ENCODE measurements around the gene SAP30BP.
A peak's percentile ranks its signal among the peaks of the same experiment; 100 is the strongest.

SAP30BP gene

DNA sequence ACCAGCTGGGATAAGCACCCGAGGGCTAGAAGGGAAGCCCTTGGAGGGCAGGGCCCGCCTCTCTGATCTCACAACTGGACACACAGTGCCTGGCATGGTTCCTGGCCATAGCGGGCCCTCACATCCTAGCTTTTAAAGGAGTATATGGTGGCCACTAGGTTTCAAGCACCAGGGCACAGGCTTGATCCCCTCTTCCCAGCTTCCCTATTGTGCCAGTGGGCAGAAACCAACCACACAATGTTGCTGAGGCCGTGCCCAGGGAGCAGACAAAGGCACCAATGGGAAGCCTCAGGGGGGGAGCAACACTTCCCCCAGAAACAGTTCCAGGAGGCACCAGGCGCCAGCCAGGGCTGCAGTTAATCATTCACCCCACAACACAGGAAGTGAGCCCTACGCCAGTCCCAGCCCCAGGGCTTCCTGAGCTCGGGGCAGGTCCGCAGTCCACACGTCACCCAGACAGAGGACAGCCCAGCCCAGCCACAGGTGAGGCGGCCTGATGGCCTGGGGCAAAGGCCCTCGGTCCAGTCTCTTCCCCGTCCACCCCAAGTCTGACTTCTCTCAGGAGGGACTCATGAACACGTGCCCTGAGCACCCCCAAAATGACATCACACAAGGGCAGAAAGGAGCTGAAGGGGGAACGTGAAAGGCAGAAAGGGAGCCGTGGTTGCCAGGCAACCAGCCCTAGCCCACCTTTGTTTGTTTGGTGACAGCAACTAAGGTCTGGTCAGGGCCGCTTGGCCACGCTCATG lies 21.1 kb upstream of the SAP30BP start:
- DNase-seq (ENCODE audit: insufficient read length, low spot score) (peak; percentile 95), FAIRE-seq (peak; percentile 98)

DNA sequence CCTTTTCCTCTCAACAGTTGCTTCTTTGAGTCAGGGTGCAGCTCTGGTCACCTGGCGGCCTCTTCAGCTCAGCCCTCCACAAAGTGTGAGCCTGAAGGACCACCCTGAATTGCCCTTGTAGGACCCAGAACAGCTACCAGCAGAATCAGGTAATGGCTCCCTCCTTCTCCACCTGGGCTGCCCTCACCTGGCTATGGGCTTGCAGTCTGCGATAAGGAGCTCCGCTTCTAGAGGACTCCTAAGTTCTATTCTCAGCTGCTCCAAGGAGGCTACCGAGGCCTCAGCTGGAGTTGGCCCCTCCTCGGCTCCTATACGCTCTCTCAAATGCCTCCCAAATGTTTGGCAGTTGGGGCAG lies 20.5 kb upstream of the SAP30BP start:
- DNase-seq (ENCODE audit: insufficient read length, low spot score) = no peak
- FAIRE-seq = no peak

DNA sequence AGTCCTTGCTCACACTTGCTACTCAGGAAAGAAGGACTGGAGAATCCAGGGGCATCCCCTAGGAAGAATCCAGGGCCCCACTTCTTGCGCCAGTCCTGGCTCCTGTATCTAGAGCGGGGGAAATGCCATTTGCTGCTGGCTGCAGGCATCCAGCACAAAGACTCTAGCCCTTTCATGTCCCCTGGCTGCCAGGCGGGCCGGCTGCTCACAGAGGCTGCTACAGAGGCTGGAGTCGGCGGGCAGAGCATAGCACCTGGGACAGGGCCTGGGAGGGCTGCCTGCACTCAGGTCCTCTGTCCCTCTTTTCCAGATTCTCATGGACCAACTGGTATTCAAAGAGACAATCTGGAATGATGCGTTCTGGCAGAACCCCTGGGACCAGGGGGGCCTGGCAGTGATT lies 20.1 kb upstream of the SAP30BP start:
- no peak for FAIRE-seq
- DNase-seq (ENCODE audit: insufficient read length, low spot score) = no peak

- FAIRE-seq (no peak), DNase-seq (ENCODE audit: insufficient read length, low spot score) (no peak)
These were observed 19.2 kb upstream of the SAP30BP start for GRCh38 chr17:75647921-75648320.

GRCh38 chr17:75649687-75650086 lies 17.5 kb upstream of the SAP30BP start:
- DNase-seq (ENCODE audit: insufficient read length, low spot score) (no peak), FAIRE-seq (no peak)

- DNase-seq (ENCODE audit: insufficient read length, low spot score) (no peak), FAIRE-seq (no peak)
These were observed 16.3 kb upstream of the SAP30BP start for GRCh38 chr17:75650874-75651273.

GRCh38 chr17:75652341-75652740 lies 14.8 kb upstream of the SAP30BP start:
- FAIRE-seq (no peak), DNase-seq (ENCODE audit: insufficient read length, low spot score) (no peak)

DNA sequence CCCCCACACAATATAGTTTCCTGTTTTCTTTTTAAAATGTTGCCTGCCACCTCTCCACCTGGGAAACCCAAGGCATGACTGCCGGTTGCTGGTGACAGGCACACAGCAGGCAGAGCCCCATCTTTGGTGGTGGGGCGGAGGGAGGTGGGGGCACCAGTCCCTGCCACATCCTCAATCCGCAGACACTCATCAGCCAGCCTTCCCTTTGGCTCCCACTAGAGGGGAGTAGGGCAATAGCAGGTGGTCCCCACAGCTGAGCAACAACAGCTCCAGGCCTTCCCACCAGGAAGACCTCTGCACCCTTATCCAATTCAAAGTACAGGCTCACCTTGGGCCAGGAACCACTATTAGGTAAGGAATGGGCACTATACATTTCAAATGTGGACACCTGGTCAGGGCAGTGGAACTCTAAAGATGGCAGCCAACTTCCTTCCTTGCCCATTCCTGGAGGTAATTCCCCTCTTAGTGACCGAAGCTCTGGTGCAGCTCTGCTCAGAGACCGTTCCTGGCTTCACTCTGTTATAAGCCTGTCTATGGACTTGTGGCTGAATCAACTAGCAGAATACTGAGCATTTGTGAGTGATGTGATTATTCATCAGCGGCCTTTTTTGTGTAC lies 14.1 kb upstream of the SAP30BP start:
- FAIRE-seq (peak; percentile 75), DNase-seq (ENCODE audit: insufficient read length, low spot score) (no peak)

GRCh38 chr17:75654176-75654575 lies 13.0 kb upstream of the SAP30BP start:
- FAIRE-seq (no peak), DNase-seq (ENCODE audit: insufficient read length, low spot score) (no peak)

GRCh38 chr17:75658237-75658636 lies 8.9 kb upstream of the SAP30BP start:
- DNase-seq (ENCODE audit: insufficient read length, low spot score) = no peak
- no peak for FAIRE-seq

GRCh38 chr17:75661531-75661930 lies 5.6 kb upstream of the SAP30BP start:
- FAIRE-seq = no peak
- DNase-seq (ENCODE audit: insufficient read length, low spot score) = no peak

DNA sequence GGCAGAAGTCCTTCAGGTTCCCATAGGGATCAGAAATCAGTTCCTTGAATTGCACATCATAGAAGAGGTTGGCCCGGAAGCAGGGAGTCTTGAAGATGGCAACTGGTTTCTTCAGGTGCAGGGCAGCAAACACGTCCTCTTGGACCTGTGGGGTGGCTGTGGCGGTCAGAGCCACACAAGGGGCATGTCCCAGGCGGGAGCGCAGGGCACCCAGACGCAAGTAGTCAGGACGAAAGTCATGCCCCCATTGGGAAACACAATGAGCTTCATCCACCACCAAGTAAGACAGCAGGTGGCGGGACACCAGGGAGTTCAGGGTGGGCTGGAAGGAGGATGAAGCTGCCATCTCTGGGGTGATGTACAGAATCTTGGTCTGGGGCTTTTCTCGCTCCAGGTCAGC lies 4.6 kb upstream of the SAP30BP start:
- FAIRE-seq = no peak
- no peak for DNase-seq (ENCODE audit: insufficient read length, low spot score)

DNA sequence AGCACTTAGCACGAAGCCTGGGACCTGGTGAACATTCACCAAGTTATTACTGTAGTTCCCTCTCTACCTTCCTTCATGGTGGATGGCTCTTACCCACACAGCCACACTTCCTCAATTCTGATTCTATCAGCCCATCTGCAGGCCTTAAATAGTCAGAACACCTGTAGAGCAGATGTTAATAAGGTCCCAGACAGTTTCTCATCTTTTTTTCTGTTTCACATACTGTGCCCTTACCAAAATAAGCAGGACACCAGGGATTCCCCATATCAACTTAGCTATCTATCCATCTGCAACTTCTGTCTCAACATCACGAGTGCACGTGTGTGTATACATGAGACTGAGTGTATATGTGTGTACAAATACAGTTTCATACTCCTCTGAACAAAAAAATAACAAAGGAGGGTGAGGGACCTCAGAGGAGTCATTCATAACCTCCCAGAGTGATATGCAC lies 3.0 kb upstream of the SAP30BP start:
- FAIRE-seq (peak; percentile 92), DNase-seq (ENCODE audit: insufficient read length, low spot score) (no peak)

DNA sequence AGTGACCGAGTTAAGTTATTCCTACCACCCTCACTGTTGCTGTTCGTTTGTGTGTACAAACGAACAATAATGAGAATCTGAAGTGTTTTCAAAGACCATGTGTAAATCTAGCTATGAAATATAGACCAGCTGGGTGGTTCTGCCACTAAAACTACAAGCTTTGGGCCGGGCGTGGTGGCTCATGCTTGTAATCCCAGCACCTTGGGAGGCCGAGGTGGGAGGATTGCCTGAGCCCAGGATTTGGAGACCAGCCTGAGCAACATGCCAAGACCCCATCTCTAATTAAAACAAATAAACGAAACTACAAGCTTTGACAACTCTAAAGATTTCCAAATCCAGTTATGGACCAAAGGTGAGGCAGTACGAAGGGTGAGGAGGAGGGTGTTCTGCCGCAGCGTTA lies 1.2 kb upstream of the SAP30BP start:
- FAIRE-seq (no peak), DNase-seq (ENCODE audit: insufficient read length, low spot score) (no peak)

DNA sequence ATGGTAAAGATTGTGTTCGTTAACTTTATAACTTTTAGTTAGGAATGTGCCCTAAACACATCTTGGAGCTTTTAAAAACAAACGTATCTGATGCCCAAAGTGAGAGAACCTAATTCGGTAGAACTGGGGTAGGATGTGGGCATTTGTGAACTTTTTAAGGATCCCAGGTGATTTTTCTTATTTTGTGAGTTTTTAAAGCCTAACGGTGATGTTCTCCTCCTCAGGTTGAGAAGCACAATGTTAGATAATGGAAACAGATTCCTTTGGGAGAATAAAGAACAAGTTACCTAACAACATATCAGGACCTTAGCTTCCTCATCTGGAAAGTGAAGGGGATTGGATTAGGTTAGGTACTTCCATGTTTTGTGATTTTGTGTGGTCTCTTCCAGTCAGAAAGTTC lies 687 bp downstream of the SAP30BP start:
- DNase-seq (ENCODE audit: insufficient read length, low spot score) (no peak), FAIRE-seq (no peak)

DNA sequence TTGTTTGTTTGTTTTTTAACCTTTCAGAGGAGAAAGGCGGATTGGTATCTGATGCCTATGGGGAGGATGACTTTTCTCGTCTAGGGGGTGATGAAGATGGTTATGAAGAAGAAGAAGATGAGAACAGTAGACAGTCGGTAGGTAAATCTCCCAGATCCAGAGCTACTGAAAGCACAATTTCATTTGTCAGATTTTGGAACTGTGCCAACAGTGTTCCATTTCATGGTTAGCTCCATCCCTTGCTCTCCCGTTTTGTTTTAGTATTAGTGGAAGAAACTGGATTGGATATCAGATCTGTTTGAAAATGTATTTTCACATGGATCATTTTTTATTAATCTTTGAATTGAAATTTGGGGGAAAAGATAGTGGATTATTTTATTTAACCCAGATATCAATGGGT lies 1.4 kb downstream of the SAP30BP start:
- DNase-seq (ENCODE audit: insufficient read length, low spot score) (no peak), FAIRE-seq (no peak)

DNA sequence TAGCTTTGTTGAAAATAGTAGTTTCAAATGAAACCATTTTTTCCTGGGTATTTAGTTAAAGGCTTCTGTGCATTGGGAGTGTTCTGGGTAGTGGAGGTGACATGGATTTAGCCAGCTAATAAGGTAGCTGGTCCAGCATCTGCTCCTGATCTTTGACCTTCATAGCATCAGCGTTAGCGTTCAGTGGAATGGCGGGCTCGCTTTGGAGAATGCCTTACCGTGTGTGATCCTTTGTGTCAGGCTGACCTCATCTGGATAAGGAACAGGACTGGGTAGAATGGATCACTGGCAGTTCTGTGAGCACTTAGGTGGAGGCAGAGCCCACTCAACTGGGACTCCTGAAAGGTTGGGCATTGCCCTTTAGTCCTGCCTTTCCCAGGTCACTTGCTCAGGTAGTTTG lies 3.7 kb downstream of the SAP30BP start:
- DNase-seq (ENCODE audit: insufficient read length, low spot score) (no peak), FAIRE-seq (no peak)

GRCh38 chr17:75672011-75672410 lies 4.9 kb downstream of the SAP30BP start:
- FAIRE-seq = no peak
- no peak for DNase-seq (ENCODE audit: insufficient read length, low spot score)

GRCh38 chr17:75673487-75673886 lies 6.3 kb downstream of the SAP30BP start:
- FAIRE-seq = no peak
- no peak for DNase-seq (ENCODE audit: insufficient read length, low spot score)

GRCh38 chr17:75676461-75676860 lies 9.3 kb downstream of the SAP30BP start:
- no peak for FAIRE-seq
- DNase-seq (ENCODE audit: insufficient read length, low spot score) = no peak

- FAIRE-seq = no peak
- no peak for DNase-seq (ENCODE audit: insufficient read length, low spot score)
These were observed 12.6 kb downstream of the SAP30BP start for GRCh38 chr17:75679706-75680211.

- no peak for DNase-seq (ENCODE audit: insufficient read length, low spot score)
- no peak for FAIRE-seq
These were observed 13.3 kb downstream of the SAP30BP start for GRCh38 chr17:75680431-75680830.

Data from GM19239 (cell line).